ENCODE data around the gene NAA80.

Gene NAA80

GRCh38 chr3:50298836-50299637, at the start of gene NAA80, which contains the start of gene HYAL3:
TSS of gene NAA80 (minus strand) at chr3:50299405. CDS start at chr3:50297463, 1,942 bp downstream.
TSS of gene HYAL3 (minus strand) at chr3:50299405. CDS start at chr3:50295602, 3,803 bp downstream.
- DNase-seq: peak; percentile 99

GRCh38 chr3:50347187-50347813, 48.1 kb upstream of the NAA80 start:
- DNase-seq: peak; percentile 86

GRCh38 chr3:50345586-50346234, 46.5 kb upstream of the NAA80 start, which contains the start of gene ZMYND10:
TSS of gene ZMYND10 (minus strand) at chr3:50345732. CDS start at chr3:50345579, 153 bp downstream.
- peak; percentile 84 for DNase-seq

GRCh38 chr3:50345008-50345407, 45.8 kb upstream of the NAA80 start:
- no peak for DNase-seq

- DNase-seq: no peak
These were observed 43.8 kb upstream of the NAA80 start for GRCh38 chr3:50342813-50343633.

- DNase-seq: no peak
These were observed 42.9 kb upstream of the NAA80 start for GRCh38 chr3:50341996-50342650.

- DNase-seq: no peak
These were observed 42.3 kb upstream of the NAA80 start for GRCh38 chr3:50341537-50341936.

GRCh38 chr3:50340448-50341329, 41.5 kb upstream of the NAA80 start, which contains the start of gene RASSF1:
TSS of gene RASSF1 (minus strand) at chr3:50340836. CDS start at chr3:50340805, 31 bp downstream.
- peak; percentile 91 for DNase-seq

GRCh38 chr3:50340147-50340447, 40.9 kb upstream of the NAA80 start:
- peak; percentile 55 for DNase-seq

GRCh38 chr3:50339485-50340146, 40.4 kb upstream of the NAA80 start:
- no peak for DNase-seq

GRCh38 chr3:50338965-50339364, 39.8 kb upstream of the NAA80 start:
- peak; percentile 64 for DNase-seq

GRCh38 chr3:50337175-50337861, 38.1 kb upstream of the NAA80 start:
- DNase-seq: peak; percentile 99

- peak; percentile 32 for DNase-seq
These were observed 37.4 kb upstream of the NAA80 start for GRCh38 chr3:50336452-50337174.

- DNase-seq: no peak
These were observed 35.3 kb upstream of the NAA80 start for GRCh38 chr3:50334339-50335075.

- DNase-seq: no peak
These were observed 34.6 kb upstream of the NAA80 start for GRCh38 chr3:50333744-50334328.

- DNase-seq: no peak
These were observed 32.2 kb upstream of the NAA80 start for GRCh38 chr3:50331364-50331907.

GRCh38 chr3:50330330-50330729, 31.1 kb upstream of the NAA80 start:
- DNase-seq: no peak

All from hematopoietic multipotent progenitor cell treated with erythropoietin and hydrocortisone succinate and interleukin-3 and kit ligand, for 8 days (in vitro differentiated cells).